Measurements from ENCODE around the gene SMIM41. TPM values are rescaled to one million over a fixed set of nuclear protein-coding genes. Genes with fewer than 3 reads are reported as not detected.

Gene SMIM41
- total and polyA plus RNA-seq, 2 donors from 2014 or later, result 0.31 TPM; not detected in 1

- FAIRE-seq, result no peak
- no peak for DNase-seq
- Histone ChIP-seq H3K4me3 (ENCODE audit: low read length in 3 of 3) (no peak overlapping the region), H3K27me3 (ENCODE audit: control insufficient read depth, insufficient read depth, low read length) (no peaks in the 10 kb centered on the region), H3K9me3 (ENCODE audit: control insufficient read depth in 2 of 3, insufficient read depth in 1 of 3, low read length in 3 of 3) (no peaks in the 10 kb centered on the region), H3K9ac (ENCODE audit: low read length in 3 of 3) (peak overlapping the region in 1 of 3 donors; percentile 3), H3K4me1 (ENCODE audit: control insufficient read depth in 2 of 3, insufficient read depth in 2 of 3, low read depth in 1 of 3, low read length in 3 of 3) (peaks cover 0 to 34% (median 11%) of the 10 kb centered on the region in 3 donors), H3K27ac (ENCODE audit: low read depth in 2 of 2, low read length in 2 of 2) (no peak overlapping the region), H3K36me3 (ENCODE audit: control insufficient read depth in 2 of 3, insufficient read depth in 3 of 3, low read length in 3 of 3) (no peaks in the 10 kb centered on the region)
- intact Hi-C loops (cut with DNase I), result no loop called here
- TF ChIP-seq CTCF (IDR thresholded peaks at IDR 0.05; ENCODE audit: borderline replicate concordance, extremely low read depth, insufficient read depth), result no peak
Measured at GRCh38 chr12:52041035-52041434, 38.5 kb upstream of the SMIM41 start.

- no peaks in the 10 kb centered on the region for H3K9me3 ChIP-seq (ENCODE audit: control insufficient read depth in 2 of 3, insufficient read depth in 1 of 3, low read length in 3 of 3)
- no peaks in the 10 kb centered on the region for H3K27me3 ChIP-seq (ENCODE audit: control insufficient read depth, insufficient read depth, low read length)
- no peaks in the 10 kb centered on the region for H3K36me3 ChIP-seq (ENCODE audit: control insufficient read depth in 2 of 3, insufficient read depth in 3 of 3, low read length in 3 of 3)
- FAIRE-seq (no peak), DNase-seq (no peak)
- no peak for TF ChIP-seq CTCF (IDR thresholded peaks at IDR 0.05; ENCODE audit: borderline replicate concordance, extremely low read depth, insufficient read depth)
- no peak overlapping the region for H3K9ac ChIP-seq (ENCODE audit: low read length in 3 of 3)
- no peak overlapping the region for H3K27ac ChIP-seq (ENCODE audit: low read depth in 2 of 2, low read length in 2 of 2)
- H3K4me1 ChIP-seq (ENCODE audit: control insufficient read depth in 2 of 3, insufficient read depth in 2 of 3, low read depth in 1 of 3, low read length in 3 of 3), result peaks cover 0 to 28% (median 4%) of the 10 kb centered on the region in 3 donors
- intact Hi-C loops (cut with DNase I), result no loop called here
- no peak overlapping the region for H3K4me3 ChIP-seq (ENCODE audit: low read length in 3 of 3)
Measured at GRCh38 chr12:52041695-52042123, 37.8 kb upstream of the SMIM41 start.

- H3K9ac ChIP-seq (ENCODE audit: low read length in 3 of 3), result no peak overlapping the region
- H3K4me3 ChIP-seq (ENCODE audit: low read length in 3 of 3), result no peak overlapping the region
- H3K27ac ChIP-seq (ENCODE audit: low read depth in 2 of 2, low read length in 2 of 2), result peak overlapping the region in 1 of 2 donors; percentile 79
- FAIRE-seq (no peak), DNase-seq (no peak)
- no peaks in the 10 kb centered on the region for H3K9me3 ChIP-seq (ENCODE audit: control insufficient read depth in 2 of 3, insufficient read depth in 1 of 3, low read length in 3 of 3)
- no peaks in the 10 kb centered on the region for H3K27me3 ChIP-seq (ENCODE audit: control insufficient read depth, insufficient read depth, low read length)
- intact Hi-C loops (cut with DNase I), result no loop called here
- H3K36me3 ChIP-seq (ENCODE audit: control insufficient read depth in 2 of 3, insufficient read depth in 3 of 3, low read length in 3 of 3), result no peaks in the 10 kb centered on the region
- no peak for TF ChIP-seq CTCF (IDR thresholded peaks at IDR 0.05; ENCODE audit: borderline replicate concordance, extremely low read depth, insufficient read depth)
- H3K4me1 ChIP-seq (ENCODE audit: control insufficient read depth in 2 of 3, insufficient read depth in 2 of 3, low read depth in 1 of 3, low read length in 3 of 3), result peaks cover 0 to 28% (median 4%) of the 10 kb centered on the region in 3 donors
Measured at GRCh38 chr12:52042706-52043385, 36.7 kb upstream of the SMIM41 start.
